Measurements from ENCODE around the gene SNX9.

DNA sequence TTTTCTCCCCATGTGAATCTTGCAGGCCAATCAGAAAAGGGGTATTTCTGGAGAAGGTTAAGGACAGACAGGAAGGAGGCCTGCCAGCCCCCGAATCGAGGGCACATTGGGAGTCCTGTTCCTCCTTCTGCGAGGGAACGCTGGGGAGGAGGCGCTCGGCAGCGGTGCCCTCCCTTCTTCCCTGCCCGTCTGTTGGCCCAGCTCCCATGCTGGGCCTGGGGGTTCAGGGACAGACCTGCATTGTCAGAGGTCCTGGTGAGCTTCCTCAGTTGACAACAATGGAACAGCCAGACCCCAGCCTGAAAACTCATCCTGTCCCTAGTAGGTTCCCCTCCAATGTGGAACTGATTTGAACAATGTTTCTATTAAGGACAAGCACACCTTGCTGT, 143.5 kb downstream of the SNX9 start:
- TF ChIP-seq, protein P1, sequence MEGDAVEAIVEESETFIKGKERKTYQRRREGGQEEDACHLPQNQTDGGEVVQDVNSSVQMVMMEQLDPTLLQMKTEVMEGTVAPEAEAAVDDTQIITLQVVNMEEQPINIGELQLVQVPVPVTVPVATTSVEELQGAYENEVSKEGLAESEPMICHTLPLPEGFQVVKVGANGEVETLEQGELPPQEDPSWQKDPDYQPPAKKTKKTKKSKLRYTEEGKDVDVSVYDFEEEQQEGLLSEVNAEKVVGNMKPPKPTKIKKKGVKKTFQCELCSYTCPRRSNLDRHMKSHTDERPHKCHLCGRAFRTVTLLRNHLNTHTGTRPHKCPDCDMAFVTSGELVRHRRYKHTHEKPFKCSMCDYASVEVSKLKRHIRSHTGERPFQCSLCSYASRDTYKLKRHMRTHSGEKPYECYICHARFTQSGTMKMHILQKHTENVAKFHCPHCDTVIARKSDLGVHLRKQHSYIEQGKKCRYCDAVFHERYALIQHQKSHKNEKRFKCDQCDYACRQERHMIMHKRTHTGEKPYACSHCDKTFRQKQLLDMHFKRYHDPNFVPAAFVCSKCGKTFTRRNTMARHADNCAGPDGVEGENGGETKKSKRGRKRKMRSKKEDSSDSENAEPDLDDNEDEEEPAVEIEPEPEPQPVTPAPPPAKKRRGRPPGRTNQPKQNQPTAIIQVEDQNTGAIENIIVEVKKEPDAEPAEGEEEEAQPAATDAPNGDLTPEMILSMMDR (conservative IDR thresholded peaks at IDR 0.05; ENCODE audit: low read length), result no peak
- TF ChIP-seq EZH2phosphoT487 (IDR thresholded peaks at IDR 0.05; ENCODE audit: borderline replicate concordance), result no peak
